Measurements from ENCODE around the gene SLC37A3.

- TF ChIP-seq EZH2 (IDR thresholded peaks at IDR 0.05; ENCODE audit: low read length, unreplicated experiment) (no peak), CTCF (conservative IDR thresholded peaks at IDR 0.05; ENCODE audit: low read depth, low read length) (no peak), EZH2phosphoT487 (IDR thresholded peaks at IDR 0.05; ENCODE audit: borderline replicate concordance, low read length) (no peak)
Observed at GRCh38 chr7:140391634-140392033, 6.7 kb downstream of the SLC37A3 start.
